HL-60 (cell line): Measurements from ENCODE around the gene LRP1B.

ENCODE experiments used
- POLR2AphosphoS5 ChIP-seq: IDR thresholded peaks from 2 replicates; pipeline ENCODE4 v1.6.1; 2012; ENCODE audit warnings: low read depth
- SPI1 ChIP-seq: IDR thresholded peaks from 2 replicates; pipeline ENCODE4 v1.6.1; 2012; ENCODE audit warnings: low read depth, mild to moderate bottlenecking, borderline replicate concordance
- TF ChIP-seq, protein P1 (sequence below): IDR thresholded peaks from one replicate; pipeline ENCODE4 v1.5.1; 2011; ENCODE audit warnings: low read length, control low read depth, inconsistent platforms; ENCODE audit not compliant: insufficient read depth
- TF ChIP-seq, protein P2 (sequence below): IDR thresholded peaks from 2 replicates; pipeline ENCODE4 v1.6.1; 2012; ENCODE audit warnings: low read depth; ENCODE audit not compliant: insufficient replicate concordance

DNA sequence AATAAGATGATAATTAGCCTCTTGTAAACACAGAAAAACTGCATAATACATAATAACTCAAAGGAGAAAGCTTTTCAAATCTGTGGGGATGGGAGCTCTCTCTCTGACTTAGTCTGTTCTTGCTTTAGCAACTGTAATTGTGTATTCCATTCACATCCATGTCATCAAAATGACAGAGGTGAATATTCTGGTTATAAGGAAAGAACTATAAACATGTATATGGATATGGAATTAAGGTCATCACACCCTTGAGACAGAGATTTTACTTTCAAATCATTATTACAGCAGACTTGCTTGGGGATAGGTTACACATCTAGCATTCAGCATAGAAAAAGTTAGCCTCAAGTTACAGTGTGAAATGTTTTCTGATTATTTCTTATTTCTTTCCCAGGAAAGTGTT lies 497.7 kb downstream of the LRP1B start:
- TF ChIP-seq, protein P1, sequence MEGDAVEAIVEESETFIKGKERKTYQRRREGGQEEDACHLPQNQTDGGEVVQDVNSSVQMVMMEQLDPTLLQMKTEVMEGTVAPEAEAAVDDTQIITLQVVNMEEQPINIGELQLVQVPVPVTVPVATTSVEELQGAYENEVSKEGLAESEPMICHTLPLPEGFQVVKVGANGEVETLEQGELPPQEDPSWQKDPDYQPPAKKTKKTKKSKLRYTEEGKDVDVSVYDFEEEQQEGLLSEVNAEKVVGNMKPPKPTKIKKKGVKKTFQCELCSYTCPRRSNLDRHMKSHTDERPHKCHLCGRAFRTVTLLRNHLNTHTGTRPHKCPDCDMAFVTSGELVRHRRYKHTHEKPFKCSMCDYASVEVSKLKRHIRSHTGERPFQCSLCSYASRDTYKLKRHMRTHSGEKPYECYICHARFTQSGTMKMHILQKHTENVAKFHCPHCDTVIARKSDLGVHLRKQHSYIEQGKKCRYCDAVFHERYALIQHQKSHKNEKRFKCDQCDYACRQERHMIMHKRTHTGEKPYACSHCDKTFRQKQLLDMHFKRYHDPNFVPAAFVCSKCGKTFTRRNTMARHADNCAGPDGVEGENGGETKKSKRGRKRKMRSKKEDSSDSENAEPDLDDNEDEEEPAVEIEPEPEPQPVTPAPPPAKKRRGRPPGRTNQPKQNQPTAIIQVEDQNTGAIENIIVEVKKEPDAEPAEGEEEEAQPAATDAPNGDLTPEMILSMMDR: no peak
- TF ChIP-seq POLR2AphosphoS5 (no peak), SPI1 (no peak)
- TF ChIP-seq, protein P2, sequence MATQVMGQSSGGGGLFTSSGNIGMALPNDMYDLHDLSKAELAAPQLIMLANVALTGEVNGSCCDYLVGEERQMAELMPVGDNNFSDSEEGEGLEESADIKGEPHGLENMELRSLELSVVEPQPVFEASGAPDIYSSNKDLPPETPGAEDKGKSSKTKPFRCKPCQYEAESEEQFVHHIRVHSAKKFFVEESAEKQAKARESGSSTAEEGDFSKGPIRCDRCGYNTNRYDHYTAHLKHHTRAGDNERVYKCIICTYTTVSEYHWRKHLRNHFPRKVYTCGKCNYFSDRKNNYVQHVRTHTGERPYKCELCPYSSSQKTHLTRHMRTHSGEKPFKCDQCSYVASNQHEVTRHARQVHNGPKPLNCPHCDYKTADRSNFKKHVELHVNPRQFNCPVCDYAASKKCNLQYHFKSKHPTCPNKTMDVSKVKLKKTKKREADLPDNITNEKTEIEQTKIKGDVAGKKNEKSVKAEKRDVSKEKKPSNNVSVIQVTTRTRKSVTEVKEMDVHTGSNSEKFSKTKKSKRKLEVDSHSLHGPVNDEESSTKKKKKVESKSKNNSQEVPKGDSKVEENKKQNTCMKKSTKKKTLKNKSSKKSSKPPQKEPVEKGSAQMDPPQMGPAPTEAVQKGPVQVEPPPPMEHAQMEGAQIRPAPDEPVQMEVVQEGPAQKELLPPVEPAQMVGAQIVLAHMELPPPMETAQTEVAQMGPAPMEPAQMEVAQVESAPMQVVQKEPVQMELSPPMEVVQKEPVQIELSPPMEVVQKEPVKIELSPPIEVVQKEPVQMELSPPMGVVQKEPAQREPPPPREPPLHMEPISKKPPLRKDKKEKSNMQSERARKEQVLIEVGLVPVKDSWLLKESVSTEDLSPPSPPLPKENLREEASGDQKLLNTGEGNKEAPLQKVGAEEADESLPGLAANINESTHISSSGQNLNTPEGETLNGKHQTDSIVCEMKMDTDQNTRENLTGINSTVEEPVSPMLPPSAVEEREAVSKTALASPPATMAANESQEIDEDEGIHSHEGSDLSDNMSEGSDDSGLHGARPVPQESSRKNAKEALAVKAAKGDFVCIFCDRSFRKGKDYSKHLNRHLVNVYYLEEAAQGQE: no peak
